Measurements from ENCODE around the gene HUWE1.

GRCh38 chrX:53563324-53563723, 123.2 kb downstream of the HUWE1 start:
- no peak for TF ChIP-seq CTCF (IDR thresholded peaks at IDR 0.05)
- TF ChIP-seq EZH2 (IDR thresholded peaks at IDR 0.05; ENCODE audit: borderline replicate concordance, insufficient read depth, low read depth, low read length, poor library complexity, severe bottlenecking) = no peak
